Muscle of arm (tissue), 12 donors: ENCODE data around the gene ARHGAP4. TPM values are rescaled to one million over a fixed set of nuclear protein-coding genes. Genes with fewer than 3 reads are reported as not detected.

Experiments used
- DNase-seq: peaks from one replicate; pipeline ENCODE4 v3.0.0-alpha.2; 2013
- polyA plus RNA-seq, 12 donors: library from polyadenylated mRNA; unstranded; fragments of 120-200 nt; gene quantifications; one replicate each; pipeline ENCODE4 v1.2.1, GENCODE V29; 2013; ENCODE audit not compliant: insufficient read length in 12 of 12

ARHGAP4 gene
- polyA plus RNA-seq, 12 donors, result 13.9 to 84.8 (median 18.2) TPM; not detected in 1

GRCh38 chrX:153927922-153928760 lies 2.1 kb upstream of the ARHGAP4 start:
- peak; percentile 95 for DNase-seq

- no peak for DNase-seq
These were observed 1.5 kb upstream of the ARHGAP4 start for GRCh38 chrX:153927672-153927921.

- DNase-seq, result peak; percentile 52
These were observed 1.0 kb upstream of the ARHGAP4 start for GRCh38 chrX:153926858-153927671.

GRCh38 chrX:153926552-153926857 lies 441 bp upstream of the ARHGAP4 start:
- no peak for DNase-seq

GRCh38 chrX:153925387-153925738 lies 701 bp downstream of the ARHGAP4 start:
- DNase-seq, result no peak

GRCh38 chrX:153924149-153924861 lies 1.8 kb downstream of the ARHGAP4 start:
- no peak for DNase-seq

- DNase-seq, result peak; percentile 73
These were observed 2.9 kb downstream of the ARHGAP4 start for GRCh38 chrX:153922932-153923857.

- no peak for DNase-seq
These were observed 4.3 kb downstream of the ARHGAP4 start for GRCh38 chrX:153921511-153922446.

GRCh38 chrX:153921070-153921469 lies 5.0 kb downstream of the ARHGAP4 start:
- DNase-seq, result no peak

GRCh38 chrX:153920546-153920945 lies 5.5 kb downstream of the ARHGAP4 start:
- no peak for DNase-seq

GRCh38 chrX:153919281-153919680 lies 6.8 kb downstream of the ARHGAP4 start:
- no peak for DNase-seq

GRCh38 chrX:153917869-153918268 lies 8.2 kb downstream of the ARHGAP4 start:
- no peak for DNase-seq

- DNase-seq, result no peak
These were observed 12.4 kb downstream of the ARHGAP4 start for GRCh38 chrX:153913701-153914100.

- no peak for DNase-seq
These were observed 12.9 kb downstream of the ARHGAP4 start for GRCh38 chrX:153913211-153913610.

- DNase-seq, result no peak
These were observed 14.3 kb downstream of the ARHGAP4 start for GRCh38 chrX:153911798-153912197.

GRCh38 chrX:153910446-153910845 lies 15.6 kb downstream of the ARHGAP4 start:
- DNase-seq, result no peak

GRCh38 chrX:153909980-153910360 lies 16.1 kb downstream of the ARHGAP4 start:
- no peak for DNase-seq

GRCh38 chrX:153909024-153909979 lies 16.8 kb downstream of the ARHGAP4 start:
- DNase-seq, result no peak

GRCh38 chrX:153908219-153908860 lies 17.7 kb downstream of the ARHGAP4 start:
- DNase-seq, result no peak
